ENCODE results near the gene MARK3. TPM values are rescaled to one million over a fixed set of nuclear protein-coding genes. Genes with fewer than 3 reads are reported as not detected.

MARK3 gene
- total and polyA plus RNA-seq, 2 of the 4 experiments (the other 2 are of a cell fraction) = 78.5 to 80.5 TPM

- ATAC-seq (ENCODE audit: low read depth) (peak; percentile 77), DNase-seq (peak; percentile 52)
- TF ChIP-seq CEBPB (IDR thresholded peaks at IDR 0.05; ENCODE audit: low read depth, low read length) = no peak
- TF ChIP-seq RFX5 (IDR thresholded peaks at IDR 0.05; ENCODE audit: low read depth, low read length) = no peak
- no peak for TF ChIP-seq NFE2L2 (IDR thresholded peaks at IDR 0.05; ENCODE audit: low read depth, low read length)
- no peak for TF ChIP-seq FOS (IDR thresholded peaks at IDR 0.05; ENCODE audit: low read depth, low read length)
- TF ChIP-seq MXI1 (IDR thresholded peaks at IDR 0.05; ENCODE audit: borderline replicate concordance, low read depth, low read length) = no peak
- TF ChIP-seq MAZ (IDR thresholded peaks at IDR 0.05; ENCODE audit: borderline replicate concordance, low read depth, low read length) = no peak
- TF ChIP-seq ELK1 (IDR thresholded peaks at IDR 0.05; ENCODE audit: borderline replicate concordance, low read depth, low read length) = no peak
- TF ChIP-seq CHD1 (IDR thresholded peaks at IDR 0.05; ENCODE audit: low read depth, low read length) = no peak
- peaks cover 5% of the 10 kb centered on the region for H3K4me1 ChIP-seq (ENCODE audit: control insufficient read depth, insufficient read depth, low read length)
- H2BK20ac ChIP-seq (ENCODE audit: low read depth, low read length) = peak overlapping the region; percentile 57
- H4K8ac ChIP-seq (ENCODE audit: low read depth in 2 of 2, low read length in 2 of 2) = peak overlapping the region; percentile 14 to 63; a peak in 1 of 4 replicates
- peak overlapping the region; percentile 10; the same call in 1 of the 2 replicates for H2BK120ac ChIP-seq (ENCODE audit: low read depth, low read length)
- H2BK15ac ChIP-seq (ENCODE audit: low read depth, low read length) = peak overlapping the region; percentile 45; the same call in 1 of the 3 replicates
- H2AFZ ChIP-seq (replicated peaks; ENCODE audit: low read length, poor library complexity) = no peak overlapping the region
- intact Hi-C loops (cut with micrococcal nuclease) (no loop called here), in situ Hi-C loops (cut with MboI; ENCODE audit: low sequenced_read_pairs) (no loop called here), dilution Hi-C loops (cut with HindIII; ENCODE audit: low sequenced_read_pairs, unreplicated experiment) (no loop called here)
- peak overlapping the region; percentile 77 for H2AK9ac ChIP-seq (replicated peaks; ENCODE audit: low read depth, low read length, poor library complexity)
- H3K9me1 ChIP-seq (ENCODE audit: insufficient read depth, low read length) = peaks cover 11% of the 10 kb centered on the region
- peak overlapping the region; percentile 29; the same call in 1 of the 2 replicates for H2AK5ac ChIP-seq (ENCODE audit: low read depth, low read length)
- peak overlapping the region; percentile 79 for H3K14ac ChIP-seq (replicated peaks; ENCODE audit: low read depth, low read length)
- H3K27me3 ChIP-seq (ENCODE audit: control insufficient read depth, insufficient read depth, low read length) = no peaks in the 10 kb centered on the region
- H3K56ac ChIP-seq (ENCODE audit: extremely low read depth, insufficient read depth, low read length) = no peak overlapping the region; the same call in 1 of the 2 replicates
- H3K9ac ChIP-seq (ENCODE audit: low read depth, low read length) = no peak overlapping the region
- H3K79me1 ChIP-seq (ENCODE audit: low read depth in 1 of 2, low read length in 2 of 2) = peaks cover 43 to 70% of the 10 kb centered on the region in 2 experiments
- no TSS peak for BruUV-seq (replicated peaks)
- POLR2A ChIA-PET (ENCODE audit: unreplicated experiment) = no interaction called here
- CTCF ChIA-PET = interaction anchor here (1.0 kb wide), 1 partner anchor 9 kb away, joined by 3 read pairs; no protein-coding TSS in a partner anchor
- H4K5ac ChIP-seq (ENCODE audit: low read depth, low read length) = no peak overlapping the region; the same call in 1 of the 2 replicates
- H3K4ac ChIP-seq (ENCODE audit: low read depth, low read length) = peak overlapping the region; percentile 68
- no peak overlapping the region for H3K4me3 ChIP-seq (ENCODE audit: insufficient read depth, low read depth, low read length)
- peak overlapping the region; percentile 20; the same call in 1 of the 2 replicates for H3K18ac ChIP-seq (ENCODE audit: low read depth, low read length)
- H4K20me1 ChIP-seq (ENCODE audit: insufficient read depth, low read length) = peaks cover 14% of the 10 kb centered on the region; the same call in 1 of the 2 replicates
- H3K4me2 ChIP-seq (ENCODE audit: low read depth, low read length) = peak overlapping the region; percentile 1; the same call in 1 of the 2 replicates
- H3K36me3 ChIP-seq (ENCODE audit: control insufficient read depth, insufficient read depth, low read length) = peaks cover 14% of the 10 kb centered on the region
- H2BK5ac ChIP-seq (ENCODE audit: low read depth, low read length, poor library complexity, severe bottlenecking) = peak overlapping the region; percentile 80
- peak overlapping the region; percentile 75 for H4K91ac ChIP-seq (ENCODE audit: insufficient read depth, low read depth, low read length)
- 90% methylated on average over 2 of the region's 4 CpGs; no CpG with 5 or more reads in 1 of the 2 experiments for WGBS, 2 experiments (ENCODE audit: extremely low coverage in 2 of 2, insufficient read length in 1 of 2)
- H3K23ac ChIP-seq (ENCODE audit: low read depth, low read length) = peak overlapping the region; percentile 76
- H3K9me3 ChIP-seq (ENCODE audit: control insufficient read depth, insufficient read depth, low read length) = no peaks in the 10 kb centered on the region
- peak overlapping the region; percentile 19; the same call in 1 of the 2 replicates for H3K27ac ChIP-seq (ENCODE audit: insufficient read depth, low read length)
Observed at GRCh38 chr14:103456167-103456835, 71.1 kb downstream of the MARK3 start.

Data from IMR-90 (cell line).